Prostate gland (tissue), 2 donors: ENCODE measurements around the gene CCDC91. TPM values are rescaled to one million over a fixed set of nuclear protein-coding genes. Genes with fewer than 3 reads are reported as not detected.

Experiments used
- DNase-seq: peaks from one replicate; pipeline ENCODE4 v3.0.0-alpha.2; 2019; ENCODE audit warnings: low spot score
- H3K27ac ChIP-seq, 2 donors: fragments of 200-600 bp; sonication (generic); 2 replicates each; pipeline ENCODE4 v1.5.1; 2017 to 2019
- H3K27me3 ChIP-seq: fragments of 200-600 bp; sonication (generic); replicated peaks from 2 replicates; pipeline ENCODE4 v1.5.1; 2019; ENCODE audit not compliant: insufficient read depth
- H3K36me3 ChIP-seq, 2 donors: fragments of 200-600 bp; sonication (generic); 1 replicate in 1 of 2; 2 replicates in 1 of 2; pipeline versions ENCODE4 v1.5.1 to v1.8.1; 2017 to 2019
- H3K4me1 ChIP-seq: fragments of 200-600 bp; sonication (generic); replicated peaks from 2 replicates; pipeline ENCODE4 v1.5.1; 2019
- H3K4me3 ChIP-seq, 2 donors: fragments of 200-600 bp; sonication (generic); 2 replicates each; pipeline ENCODE4 v1.5.1; 2017 to 2019
- H3K9me3 ChIP-seq: fragments of 200-600 bp; sonication (generic); 2 replicates; pipeline ENCODE4 v1.5.1; 2017
- POLR2A ChIP-seq: fragments of 450-650 bp; IDR thresholded peaks from one replicate; pipeline ENCODE4 v1.6.1; 2016; ENCODE audit warnings: antibody characterized with exemption, mild to moderate bottlenecking
- POLR2AphosphoS5 ChIP-seq: sonication (generic); formaldehyde crosslinking; IDR thresholded peaks from one replicate; pipeline ENCODE4 v1.6.1; 2017; ENCODE audit warnings: antibody characterized with exemption
- WGBS: methylation state at CpG from one replicate; pipeline ENCODE4 v1.1.5; 2018; 5-methylcytosine and 5-hydroxymethylcytosine counted together
- intact Hi-C: fragments of 100-400 bp; cut with DNase I; formaldehyde crosslinking; loops from one replicate; pipeline ENCODE4 v1.14.2; 2022
- total RNA-seq, 2 donors: library from RNA; depleted of rRNA; stranded (reverse); fragments of >200 nt; gene quantifications; one replicate each; pipeline ENCODE4 v1.1.0, GENCODE V29; 2016
- TF ChIP-seq, protein P1 (sequence below), 4 experiments: fragments of 200-600 bp in 2 of 4; fragments of 450-650 bp in 2 of 4; sonication (generic) in 2 of 4; IDR thresholded peaks; 1 replicate in 3 of 4; 2 replicates in 1 of 4; pipeline ENCODE4 v1.5.1; 2016 to 2019; ENCODE audit warnings: antibody characterized with exemption in 4 of 4, mild to moderate bottlenecking in 2 of 4, moderate library complexity in 2 of 4

CCDC91 gene
- total RNA-seq, 2 donors from 2014 or later, result 25.3 to 42.4 TPM

DNA sequence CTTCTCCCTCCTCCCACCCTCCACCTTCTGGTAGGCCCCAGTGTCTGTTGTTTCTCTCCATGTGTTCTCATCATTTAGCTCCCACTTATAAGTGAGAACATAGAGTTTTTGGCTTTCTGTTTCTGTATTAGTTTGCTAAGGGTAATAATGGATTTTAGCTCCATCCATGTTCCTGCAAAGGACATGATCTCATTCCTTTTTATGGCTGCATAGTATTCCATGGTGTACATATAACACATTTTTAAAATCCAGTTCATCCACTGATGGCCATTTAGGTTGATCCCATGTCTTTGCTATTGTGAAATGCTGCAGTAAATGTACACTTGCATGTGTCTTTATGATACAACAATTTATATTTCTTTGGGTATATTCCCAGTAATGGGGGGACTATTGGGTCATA is 96.1 kb downstream of the CCDC91 start:
- no peaks in the 10 kb centered on the region for H3K9me3 ChIP-seq
- H3K4me3 ChIP-seq, result no peak overlapping the region
- H3K27ac ChIP-seq, result no peak overlapping the region
- TF ChIP-seq, protein P1, sequence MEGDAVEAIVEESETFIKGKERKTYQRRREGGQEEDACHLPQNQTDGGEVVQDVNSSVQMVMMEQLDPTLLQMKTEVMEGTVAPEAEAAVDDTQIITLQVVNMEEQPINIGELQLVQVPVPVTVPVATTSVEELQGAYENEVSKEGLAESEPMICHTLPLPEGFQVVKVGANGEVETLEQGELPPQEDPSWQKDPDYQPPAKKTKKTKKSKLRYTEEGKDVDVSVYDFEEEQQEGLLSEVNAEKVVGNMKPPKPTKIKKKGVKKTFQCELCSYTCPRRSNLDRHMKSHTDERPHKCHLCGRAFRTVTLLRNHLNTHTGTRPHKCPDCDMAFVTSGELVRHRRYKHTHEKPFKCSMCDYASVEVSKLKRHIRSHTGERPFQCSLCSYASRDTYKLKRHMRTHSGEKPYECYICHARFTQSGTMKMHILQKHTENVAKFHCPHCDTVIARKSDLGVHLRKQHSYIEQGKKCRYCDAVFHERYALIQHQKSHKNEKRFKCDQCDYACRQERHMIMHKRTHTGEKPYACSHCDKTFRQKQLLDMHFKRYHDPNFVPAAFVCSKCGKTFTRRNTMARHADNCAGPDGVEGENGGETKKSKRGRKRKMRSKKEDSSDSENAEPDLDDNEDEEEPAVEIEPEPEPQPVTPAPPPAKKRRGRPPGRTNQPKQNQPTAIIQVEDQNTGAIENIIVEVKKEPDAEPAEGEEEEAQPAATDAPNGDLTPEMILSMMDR (IDR thresholded peaks at IDR 0.05), result no peak
- TF ChIP-seq POLR2AphosphoS5 (no peak), POLR2A (no peak)
- no peaks in the 10 kb centered on the region for H3K4me1 ChIP-seq
- DNase-seq, result no peak
- no peaks in the 10 kb centered on the region for H3K27me3 ChIP-seq
- intact Hi-C loops, result no loop called here
- H3K36me3 ChIP-seq, result no peaks in the 10 kb centered on the region

DNA sequence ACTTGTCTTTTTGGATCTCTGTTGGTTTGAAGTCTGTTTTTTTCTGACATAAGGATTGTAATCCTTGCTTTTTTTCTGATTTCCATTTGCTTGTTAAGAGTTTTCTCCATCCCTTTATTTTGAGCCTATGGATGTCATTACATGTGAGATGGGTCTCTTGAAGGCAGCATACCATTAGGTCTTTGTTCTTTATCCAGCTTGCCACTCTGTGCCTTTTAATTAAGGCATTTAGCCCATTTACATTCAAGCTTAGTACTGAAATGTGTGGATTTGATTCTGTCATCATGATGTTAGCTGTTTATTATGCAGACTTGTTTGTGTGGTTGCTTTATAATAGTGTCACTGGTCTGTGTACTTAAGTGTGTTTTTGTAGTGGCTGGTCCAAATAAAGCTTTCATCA is 100.0 kb downstream of the CCDC91 start:
- H3K4me1 ChIP-seq, result no peaks in the 10 kb centered on the region
- no peak overlapping the region for H3K4me3 ChIP-seq
- no peak for DNase-seq
- no peaks in the 10 kb centered on the region for H3K36me3 ChIP-seq
- H3K9me3 ChIP-seq, result no peaks in the 10 kb centered on the region
- no peak overlapping the region for H3K27ac ChIP-seq
- no peaks in the 10 kb centered on the region for H3K27me3 ChIP-seq
- intact Hi-C loops, result no loop called here
- TF ChIP-seq, protein P1 (IDR thresholded peaks at IDR 0.05), result no peak
- TF ChIP-seq POLR2A, result no peak

DNA sequence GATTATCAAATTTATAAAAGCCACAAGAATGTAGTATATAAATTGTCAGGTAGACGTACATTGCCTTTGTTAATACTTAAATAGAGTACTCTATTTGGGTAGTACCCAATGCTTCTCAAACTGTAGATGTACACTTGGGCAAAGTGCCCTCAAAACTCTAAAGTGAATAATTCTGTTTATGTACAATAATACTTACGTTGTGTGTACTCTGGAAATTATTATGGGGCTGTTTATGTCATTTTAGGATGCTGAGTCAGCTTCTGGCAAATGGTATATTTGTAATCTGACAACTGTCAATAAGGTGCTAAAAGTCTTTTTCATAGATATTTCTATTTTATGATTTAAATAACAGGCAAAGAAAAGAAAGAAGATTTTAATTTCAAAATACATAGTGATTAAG is 102.4 kb downstream of the CCDC91 start:
- H3K4me3 ChIP-seq, result no peak overlapping the region
- 85% methylated on average over 2 of the region's 2 CpGs for WGBS
- intact Hi-C loops, result no loop called here
- no peaks in the 10 kb centered on the region for H3K4me1 ChIP-seq
- TF ChIP-seq, protein P1 (IDR thresholded peaks at IDR 0.05), result no peak
- no peak for TF ChIP-seq POLR2A
- TF ChIP-seq POLR2AphosphoS5, result no peak
- DNase-seq, result no peak
- no peak overlapping the region for H3K27ac ChIP-seq
- no peaks in the 10 kb centered on the region for H3K9me3 ChIP-seq
- no peaks in the 10 kb centered on the region for H3K36me3 ChIP-seq
- no peaks in the 10 kb centered on the region for H3K27me3 ChIP-seq

DNA sequence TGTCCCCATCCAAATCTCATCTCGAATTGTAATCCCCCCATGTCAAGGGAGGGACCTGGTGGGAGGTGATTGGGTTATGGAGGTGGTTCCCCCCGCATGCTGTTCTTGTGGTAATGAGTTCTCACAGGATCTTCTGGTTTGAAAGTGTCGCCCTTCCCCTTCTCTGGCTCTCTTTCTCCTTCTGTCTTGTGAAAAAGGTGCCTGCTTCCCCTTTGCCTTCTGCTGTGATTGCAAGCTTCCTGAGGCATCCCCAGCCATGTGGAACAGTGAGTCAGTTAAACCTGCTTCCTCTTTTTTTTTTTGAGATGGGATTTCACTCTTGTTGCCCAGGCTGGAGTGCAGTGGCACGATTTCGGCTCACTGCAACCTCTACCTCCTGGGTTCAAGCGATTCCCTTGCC is 104.0 kb downstream of the CCDC91 start:
- DNase-seq, result no peak
- no peak overlapping the region for H3K27ac ChIP-seq
- TF ChIP-seq POLR2AphosphoS5, result no peak
- TF ChIP-seq, protein P1 (IDR thresholded peaks at IDR 0.05), result no peak
- TF ChIP-seq POLR2A, result no peak
- H3K4me1 ChIP-seq, result no peaks in the 10 kb centered on the region
- H3K9me3 ChIP-seq, result no peaks in the 10 kb centered on the region
- H3K27me3 ChIP-seq, result no peaks in the 10 kb centered on the region
- intact Hi-C loops, result no loop called here
- H3K4me3 ChIP-seq, result no peak overlapping the region
- H3K36me3 ChIP-seq, result no peaks in the 10 kb centered on the region
- WGBS, result 82% methylated on average over 6 of the region's 6 CpGs

DNA sequence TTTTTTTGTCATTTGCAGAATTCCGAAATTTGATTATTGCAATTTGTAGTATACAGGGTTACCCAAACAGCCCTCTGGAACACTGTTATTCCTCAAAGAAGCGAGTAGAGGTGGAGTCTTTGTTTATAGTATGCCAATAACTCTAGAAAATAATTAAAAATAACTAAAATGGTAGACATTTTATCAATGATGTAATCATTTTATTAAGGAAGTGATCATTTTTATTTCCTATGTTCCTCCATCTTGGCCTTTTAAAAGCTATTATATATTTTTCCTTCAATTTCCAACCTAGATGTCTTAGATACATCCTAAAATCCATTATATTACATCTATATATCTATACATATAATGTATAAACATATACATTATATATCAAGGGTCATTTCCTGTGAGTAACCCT is 106.0 kb downstream of the CCDC91 start:
- Histone ChIP-seq H3K9me3 (no peaks in the 10 kb centered on the region), H3K4me1 (no peaks in the 10 kb centered on the region), H3K4me3 (no peak overlapping the region), H3K36me3 (no peaks in the 10 kb centered on the region), H3K27me3 (no peaks in the 10 kb centered on the region), H3K27ac (no peak overlapping the region)
- intact Hi-C loops, result no loop called here
- no peak for DNase-seq
- TF ChIP-seq POLR2AphosphoS5 (no peak), POLR2A (no peak)
- TF ChIP-seq, protein P1 (IDR thresholded peaks at IDR 0.05), result no peak
- WGBS, result 94% methylated on average over 2 of the region's 2 CpGs
